Inferior parietal cortex (tissue), 1 donor: ENCODE data around the gene MOXD1.

Experiments
- DNase-seq: peaks from one replicate; pipeline ENCODE4 v3.0.0-alpha.2; 2016; ENCODE audit errors: extremely low spot score

MOXD1 gene

DNA sequence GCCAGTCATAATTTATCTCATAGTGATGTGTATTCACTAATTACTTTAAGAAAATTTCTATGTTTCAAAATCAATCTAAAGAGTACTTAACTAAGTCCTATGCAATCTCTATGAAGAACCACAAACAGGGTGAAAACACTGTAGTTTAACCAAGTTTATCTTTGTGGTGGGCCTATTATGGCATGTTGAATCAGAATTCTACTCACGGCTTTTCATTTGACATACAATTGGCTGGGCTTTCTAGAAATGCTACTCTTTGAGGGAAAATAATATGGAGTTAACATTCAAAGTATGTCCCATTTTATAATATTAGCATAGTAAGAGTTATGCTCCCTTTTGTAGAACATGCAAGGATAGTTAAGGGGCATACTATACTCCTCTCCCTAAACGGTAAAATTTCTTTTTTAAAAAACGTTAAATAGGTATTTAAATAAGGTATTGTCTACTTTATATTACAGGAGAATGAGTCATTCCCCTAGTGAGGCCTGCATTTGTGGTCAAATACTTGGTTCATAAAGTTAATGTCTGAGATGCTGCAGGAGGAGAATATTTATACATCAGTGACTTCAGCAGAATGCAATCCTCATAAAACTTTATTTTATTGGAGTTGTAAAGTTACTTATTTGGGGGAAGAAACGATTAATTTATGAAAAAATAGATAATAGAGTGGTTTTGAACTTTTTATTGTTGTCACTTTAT, 1.8 kb downstream of the MOXD1 start:
- no peak for DNase-seq

DNA sequence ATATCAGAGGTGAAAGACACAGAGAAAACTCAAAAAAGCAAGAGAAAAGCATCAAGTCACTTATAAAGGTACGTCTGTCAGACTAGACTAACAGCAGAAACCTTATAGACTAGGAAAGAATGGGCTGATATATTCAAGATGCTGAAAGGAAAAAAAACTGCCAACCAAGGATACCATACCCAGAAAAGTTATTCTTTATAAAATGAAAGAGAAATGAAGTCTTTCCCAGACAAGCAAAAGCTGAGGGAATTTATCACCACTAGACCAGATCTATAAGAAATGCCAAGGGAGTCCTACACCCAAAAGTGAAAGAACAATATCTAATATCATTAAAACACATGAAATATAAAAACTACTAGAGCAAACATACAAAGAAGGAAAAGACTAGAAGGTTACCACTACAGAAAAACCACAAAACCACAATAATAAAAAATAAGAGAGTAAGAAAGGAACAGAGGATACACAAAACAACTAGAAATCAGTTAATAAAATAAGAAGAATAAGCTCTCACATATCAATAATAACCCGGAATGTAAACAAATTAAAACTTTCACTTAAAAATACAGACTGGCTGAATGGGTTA, 6.2 kb downstream of the MOXD1 start:
- no peak for DNase-seq

DNA sequence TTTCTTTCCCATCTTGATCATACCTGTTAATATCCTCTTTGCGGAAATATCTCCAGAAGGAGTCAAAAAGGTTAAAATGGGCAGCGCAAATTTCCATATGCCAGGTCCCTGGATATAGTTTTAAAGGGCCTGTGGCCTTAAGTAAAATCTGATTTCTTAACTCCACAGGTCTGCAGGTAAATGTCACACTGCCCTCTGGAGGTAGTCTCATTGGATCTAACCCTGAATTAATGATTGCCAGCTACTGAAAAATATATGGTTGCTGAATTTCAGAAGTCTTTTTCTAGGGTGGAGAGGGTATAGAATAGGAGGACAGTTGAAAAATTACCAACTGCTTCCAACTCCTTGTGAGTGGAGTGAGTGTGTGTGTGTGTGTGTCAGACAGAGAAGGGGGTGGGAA, 8.5 kb downstream of the MOXD1 start:
- DNase-seq: no peak

DNA sequence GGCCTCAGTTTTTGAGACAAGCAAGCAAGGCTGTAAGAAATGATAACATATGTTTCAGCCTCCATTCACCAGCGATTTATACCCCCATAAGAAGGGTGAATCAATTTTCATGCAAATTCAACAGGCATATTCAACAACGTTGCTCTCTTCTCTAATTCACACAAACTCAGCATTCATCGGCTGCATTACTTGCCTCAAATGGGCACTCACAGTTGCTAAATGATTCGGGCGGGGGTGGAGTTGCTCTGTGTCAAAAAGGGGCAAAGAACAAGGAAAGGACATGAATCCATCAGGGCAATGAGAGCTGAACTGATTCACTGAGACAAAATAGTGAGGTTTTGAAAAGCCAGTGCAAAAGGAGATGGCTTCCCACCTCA, 9.0 kb downstream of the MOXD1 start:
- DNase-seq: no peak

DNA sequence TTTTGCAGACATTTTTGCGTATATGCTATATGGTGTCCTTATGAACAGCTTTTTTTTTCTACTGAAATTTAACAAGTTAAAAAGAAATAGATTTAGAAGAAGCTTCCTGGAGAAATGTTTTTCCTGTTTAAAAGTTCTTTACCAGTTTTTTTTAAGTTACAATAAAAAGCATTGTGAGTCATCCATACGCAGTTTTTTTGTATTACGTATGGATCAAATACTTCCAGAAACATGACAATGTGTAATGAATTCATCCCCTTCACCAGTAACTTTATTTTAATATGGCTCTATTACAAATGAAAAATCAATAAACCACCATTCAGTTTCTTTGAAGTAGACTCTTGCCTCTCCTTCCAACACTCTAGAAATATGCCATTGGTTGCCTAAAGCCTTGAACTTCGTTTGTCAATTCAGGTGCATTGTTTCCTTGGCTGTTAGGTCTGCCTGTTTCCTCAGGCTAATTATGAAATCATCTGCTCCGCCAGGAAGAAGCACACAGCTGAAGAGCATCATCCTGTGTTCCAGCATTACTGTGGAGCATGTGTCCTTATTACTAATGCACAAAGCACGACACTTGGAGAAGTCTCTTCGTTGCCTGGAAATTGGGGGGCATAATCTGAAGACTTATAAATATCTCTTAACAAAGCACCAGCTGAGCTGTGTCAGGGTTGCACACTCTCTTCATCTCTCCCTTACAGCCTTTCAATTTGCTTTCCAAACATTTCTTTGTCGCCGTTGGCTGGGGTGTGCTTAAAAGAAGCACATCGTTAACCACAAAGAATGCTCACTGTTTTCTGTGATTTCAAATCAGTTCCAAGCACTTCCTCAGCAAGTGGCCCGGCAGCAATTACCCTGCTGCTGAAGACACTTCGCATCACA, 9.6 kb downstream of the MOXD1 start:
- DNase-seq: no peak

DNA sequence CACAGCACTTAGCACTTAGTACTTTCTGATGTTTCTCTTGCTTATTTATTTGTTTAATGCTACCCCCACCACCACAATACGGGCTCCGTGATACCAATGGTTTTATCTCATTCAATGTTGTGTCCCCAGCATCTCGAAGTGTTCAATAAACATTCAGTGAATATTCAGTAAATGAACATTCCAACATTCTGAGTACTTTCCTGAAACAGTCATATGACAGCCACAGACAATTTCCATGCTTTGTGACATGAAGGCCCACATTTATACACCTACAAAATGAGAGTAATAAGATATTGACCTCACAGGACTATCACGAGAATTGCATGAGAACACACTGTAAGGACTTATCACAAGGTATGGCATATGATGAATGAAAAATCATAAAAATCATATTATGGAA, 10.8 kb downstream of the MOXD1 start:
- no peak for DNase-seq

DNA sequence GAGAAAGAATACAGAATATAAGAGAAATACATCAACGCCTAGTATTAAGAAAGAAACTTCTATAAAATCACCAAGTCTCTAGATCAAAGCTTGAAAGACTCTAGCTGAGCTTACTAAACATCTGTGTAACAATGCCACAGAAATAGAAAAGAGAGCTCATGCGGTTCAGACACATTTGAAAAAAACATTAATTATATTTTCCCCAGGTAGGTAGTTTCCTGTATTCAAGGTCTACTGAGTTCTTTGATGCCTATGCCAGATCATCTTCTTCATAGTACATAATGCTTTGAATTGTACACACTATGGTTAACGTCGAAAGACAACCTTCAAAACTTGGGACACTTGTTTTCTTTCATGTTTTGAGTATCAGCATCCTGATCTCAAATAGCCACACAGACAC, 11.3 kb downstream of the MOXD1 start:
- DNase-seq: no peak

DNA sequence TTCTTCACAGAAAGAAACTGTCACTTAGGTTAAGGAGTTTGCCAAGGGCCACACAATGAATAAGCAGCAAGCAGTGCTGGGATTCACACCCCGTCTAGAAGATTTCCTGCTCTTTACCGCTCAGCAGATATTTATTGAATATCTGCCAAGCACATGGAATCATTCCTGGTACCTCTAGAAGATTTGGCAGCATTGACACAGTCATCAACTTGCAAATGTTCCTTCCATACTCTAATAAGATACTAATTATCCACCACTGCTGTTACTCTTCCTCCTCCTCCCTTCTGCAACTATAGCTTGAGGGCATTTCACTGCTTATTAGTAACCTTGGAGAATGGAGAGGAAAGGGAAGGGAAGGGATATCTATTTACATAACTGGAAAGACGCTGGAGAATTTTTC, 13.0 kb downstream of the MOXD1 start:
- DNase-seq: no peak

DNA sequence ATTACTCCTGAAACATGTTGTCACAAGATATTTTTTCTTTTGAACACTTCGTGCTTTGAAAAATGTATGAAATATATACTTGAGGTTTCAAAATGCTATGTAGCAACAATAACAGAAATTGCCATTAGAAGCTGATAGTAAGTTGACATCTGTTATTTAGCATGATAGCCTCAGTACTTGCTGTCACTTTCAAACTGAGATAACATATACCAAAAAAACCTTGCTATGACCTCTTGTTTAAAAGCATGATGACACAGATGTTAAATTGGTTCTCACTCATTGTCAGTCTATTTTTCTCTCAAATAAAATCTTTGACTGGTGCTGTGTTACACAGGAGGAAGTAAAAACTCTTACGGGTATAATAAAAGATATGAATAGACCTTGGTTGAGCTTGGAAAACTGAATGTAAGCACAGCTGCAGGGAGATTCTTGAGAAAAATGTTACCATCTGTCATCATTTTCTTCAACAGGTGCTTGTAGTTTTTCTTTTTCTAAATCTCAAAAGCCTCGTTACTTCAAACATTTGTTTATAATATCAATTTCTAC, 18.6 kb downstream of the MOXD1 start:
- DNase-seq: no peak

DNA sequence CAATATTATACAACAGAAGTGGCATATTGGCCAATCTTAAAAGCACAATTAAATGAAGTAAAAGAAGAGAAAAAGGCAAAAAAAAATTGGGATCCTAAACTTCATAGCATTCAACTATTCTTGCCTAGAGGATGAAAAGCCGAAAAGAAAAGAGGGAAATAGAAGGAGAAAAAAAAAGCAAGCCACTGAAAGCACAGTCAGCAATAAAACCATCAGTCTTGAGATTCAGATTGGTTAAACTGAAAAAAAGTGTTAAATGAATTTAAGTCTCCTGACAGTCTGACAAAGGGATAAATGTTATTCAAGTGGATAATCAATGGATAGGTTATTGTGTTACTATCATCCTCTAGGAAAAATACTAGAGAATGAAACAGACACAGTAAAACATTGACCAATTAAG, 19.9 kb downstream of the MOXD1 start:
- DNase-seq: no peak

DNA sequence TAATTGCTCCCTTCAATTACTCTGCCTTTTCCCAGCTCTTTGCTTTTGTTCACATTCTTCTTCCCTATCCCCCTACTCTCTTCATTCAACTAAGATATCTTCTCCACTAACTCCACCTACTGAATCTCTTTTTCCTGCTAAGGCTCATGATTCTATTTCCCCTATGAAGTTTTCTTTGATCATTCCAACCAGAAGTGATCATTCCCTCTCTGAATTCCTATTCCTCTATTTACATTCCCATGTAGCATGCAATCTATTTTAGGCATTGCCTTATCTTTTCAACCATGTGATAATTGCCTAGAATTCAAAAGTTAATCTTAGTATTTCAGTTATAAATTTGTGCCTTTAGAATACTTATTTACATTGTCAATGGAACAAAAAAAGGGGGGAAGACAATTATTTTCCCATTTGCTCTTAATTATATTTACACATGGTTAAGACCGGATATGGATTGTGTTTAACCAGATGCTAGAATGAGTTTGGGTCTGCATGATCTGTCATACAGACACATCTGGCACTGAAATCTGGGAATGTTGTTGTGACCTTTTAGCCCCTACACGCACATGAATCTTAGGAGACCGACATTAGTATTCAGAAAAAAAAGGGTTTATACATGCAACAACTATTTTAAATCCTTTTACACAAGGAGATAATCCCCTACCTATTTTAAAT, 20.8 kb downstream of the MOXD1 start:
- no peak for DNase-seq

DNA sequence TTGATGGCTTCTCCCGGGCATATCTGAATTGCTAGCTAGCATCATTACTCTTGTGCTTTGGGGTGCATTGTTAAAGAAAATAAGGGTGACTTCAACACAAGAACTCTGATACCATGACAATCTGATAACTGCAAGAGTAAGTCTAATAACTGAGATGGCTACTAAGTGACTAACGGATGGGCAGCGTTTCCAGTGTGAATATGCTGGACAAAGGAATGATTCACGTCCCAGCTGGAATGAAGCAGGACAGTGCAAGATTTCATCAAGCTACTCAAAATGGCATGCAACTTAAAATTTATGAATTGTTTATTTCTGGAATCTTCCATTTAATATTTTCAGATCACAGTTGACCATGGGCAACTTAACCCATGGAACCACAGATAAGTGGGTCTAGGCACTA, 31.7 kb downstream of the MOXD1 start:
- DNase-seq: peak; percentile 27

DNA sequence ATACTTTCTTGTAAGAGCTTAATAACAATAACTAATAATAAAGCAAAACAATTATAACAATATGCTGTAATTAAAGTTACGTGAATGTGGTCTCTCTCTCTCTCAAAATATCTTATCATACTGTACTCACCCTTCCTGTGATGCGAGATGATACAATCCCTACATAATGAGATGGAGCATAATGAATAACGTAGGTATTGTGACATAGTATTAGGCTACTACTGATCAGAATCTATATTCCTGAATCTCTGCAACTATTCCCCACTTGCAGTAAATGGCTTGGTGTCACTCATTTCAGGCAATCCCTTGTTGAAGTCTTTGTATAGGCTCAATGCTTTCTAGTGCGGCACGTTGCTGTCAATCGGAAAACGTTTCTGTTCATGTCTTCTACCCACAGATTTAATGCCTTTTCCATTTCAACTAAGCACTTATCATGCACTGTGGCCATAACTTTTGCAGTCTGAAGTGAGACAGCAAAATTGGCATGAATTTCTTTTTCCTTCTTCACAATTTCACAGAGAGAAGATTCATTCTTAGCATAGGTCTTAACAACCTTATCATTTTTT, 32.3 kb downstream of the MOXD1 start:
- DNase-seq: no peak

DNA sequence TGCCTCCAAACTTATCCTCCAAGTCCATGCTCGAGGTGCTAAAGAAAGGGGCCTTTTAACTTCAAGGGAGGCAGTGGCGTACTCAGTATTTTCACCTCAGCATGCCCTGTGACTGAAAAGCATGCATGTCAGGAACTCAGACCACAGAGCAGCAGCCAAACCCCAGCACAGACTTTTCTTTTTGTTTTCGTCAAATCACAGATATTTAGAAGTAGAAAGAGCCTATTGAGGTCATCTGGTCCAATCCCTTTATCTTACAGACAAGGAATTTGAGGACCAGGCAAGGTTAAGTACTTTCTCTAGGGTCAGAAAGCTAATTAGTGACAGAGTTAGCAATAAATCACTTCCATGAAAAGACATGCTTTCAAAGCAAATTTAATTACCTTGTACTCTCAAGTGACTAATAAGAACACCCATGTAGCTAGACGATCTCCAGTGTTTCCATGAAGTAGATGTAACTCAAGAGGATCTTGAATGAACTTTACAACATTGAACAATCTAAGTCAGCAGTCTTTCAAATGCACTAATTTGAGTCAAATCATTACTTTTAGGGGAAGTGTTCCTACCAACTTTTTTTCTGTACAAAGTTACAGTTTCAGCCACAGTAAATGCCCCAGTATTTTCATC, 35.9 kb downstream of the MOXD1 start:
- no peak for DNase-seq

DNA sequence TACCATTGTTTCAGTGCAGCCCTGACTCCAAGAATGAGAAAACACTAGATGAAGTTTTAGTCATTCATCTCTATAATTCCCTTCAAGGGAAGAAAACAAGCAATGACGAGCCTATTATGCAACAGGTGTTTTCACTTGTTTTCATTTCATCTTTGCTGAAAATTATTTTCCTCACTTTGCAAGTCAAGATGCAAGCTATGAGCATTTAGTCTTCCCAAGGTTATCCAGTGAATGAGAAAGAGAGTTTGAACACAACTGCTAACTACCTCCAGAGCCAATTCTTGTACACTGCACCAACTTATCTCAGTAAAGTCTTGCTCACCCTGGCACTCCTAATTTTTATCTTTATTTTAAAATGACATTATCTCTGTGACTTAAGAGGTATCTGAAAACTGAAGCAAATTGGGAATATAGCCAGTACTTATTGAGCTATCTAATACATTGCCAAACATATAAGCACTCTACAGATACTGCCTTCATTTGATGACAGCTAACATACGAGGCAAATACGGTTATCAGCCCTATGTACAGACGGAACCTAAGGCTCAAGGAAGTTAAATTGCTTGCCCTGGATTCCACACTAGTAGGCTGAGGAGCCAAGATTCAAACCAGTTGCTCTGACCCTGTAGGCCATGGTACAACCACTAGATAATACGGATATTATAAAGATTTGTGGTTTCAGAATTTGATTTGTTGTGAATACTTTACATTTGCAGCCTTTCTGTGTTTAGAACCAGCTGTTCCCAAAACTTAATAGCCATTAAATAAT, 36.8 kb downstream of the MOXD1 start:
- no peak for DNase-seq

DNA sequence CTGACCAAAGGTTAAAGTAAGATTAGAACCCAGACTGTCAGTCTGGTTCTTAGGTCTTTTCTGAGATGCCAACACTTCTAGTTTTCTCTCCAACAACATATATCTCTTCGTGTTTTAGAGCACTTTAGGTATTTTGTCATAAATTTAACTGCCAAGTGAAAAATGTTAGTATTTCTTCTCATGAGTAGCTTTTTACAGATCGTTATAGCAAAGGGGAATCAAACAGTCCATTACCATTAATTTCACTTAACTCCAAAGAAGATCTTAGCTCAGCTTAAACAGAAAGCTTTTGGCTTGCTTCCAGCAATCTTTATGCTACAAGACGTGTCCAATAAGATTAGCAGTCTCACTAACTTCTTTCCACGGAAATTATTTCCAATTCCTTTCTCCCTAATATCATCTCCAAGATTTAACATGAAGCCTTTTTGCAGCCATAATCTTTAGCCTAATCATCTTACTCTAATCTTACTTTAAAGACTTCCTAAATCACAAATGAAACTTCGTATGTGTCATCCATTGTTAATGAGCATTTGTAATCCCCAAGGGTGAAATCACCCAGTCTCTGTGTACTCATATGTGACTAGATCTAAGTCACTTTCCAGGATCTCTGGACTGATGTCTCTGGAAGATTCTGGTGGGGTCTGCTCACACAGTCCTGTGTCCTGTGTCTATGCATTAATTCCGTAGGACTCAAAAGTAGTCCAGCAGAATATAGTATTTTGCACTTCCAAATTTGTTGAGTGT, 38.7 kb downstream of the MOXD1 start:
- no peak for DNase-seq

DNA sequence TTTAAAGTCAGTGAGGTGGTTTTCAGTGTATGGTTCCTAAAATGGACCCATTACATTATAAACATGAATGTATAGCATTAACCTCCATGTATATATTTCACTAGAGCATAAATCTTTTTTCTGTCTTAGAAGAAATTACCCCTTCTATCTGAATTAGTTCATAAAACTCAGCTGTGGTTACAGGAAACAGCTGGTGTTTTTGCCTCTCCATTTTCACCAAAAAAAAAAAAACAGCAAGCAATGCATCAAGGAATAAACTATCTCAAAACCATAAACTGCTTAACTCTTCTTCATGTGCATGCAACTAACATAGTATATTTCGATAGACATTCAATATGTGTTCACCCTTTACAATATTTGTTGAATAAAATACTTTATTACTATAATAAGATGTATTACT, 40.2 kb downstream of the MOXD1 start:
- no peak for DNase-seq

DNA sequence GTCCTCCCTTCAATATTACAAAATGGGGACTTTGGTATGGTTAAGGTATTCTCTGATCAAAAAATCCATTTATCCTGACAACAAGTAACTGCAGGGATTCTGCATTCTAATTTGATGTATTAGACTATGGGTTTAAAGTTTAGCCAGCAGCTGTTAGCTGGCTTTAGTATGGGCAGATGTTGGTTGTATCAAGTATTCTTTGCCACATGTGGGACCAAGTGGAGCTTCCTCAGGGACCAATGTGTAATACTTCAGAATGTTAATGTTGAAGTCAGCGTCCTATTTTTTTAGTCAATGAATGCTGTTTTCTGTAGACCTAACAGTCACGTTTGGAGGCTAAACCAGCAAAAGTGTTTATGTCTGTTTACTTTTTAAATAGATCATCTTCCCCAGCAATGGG, 41.4 kb downstream of the MOXD1 start:
- no peak for DNase-seq

DNA sequence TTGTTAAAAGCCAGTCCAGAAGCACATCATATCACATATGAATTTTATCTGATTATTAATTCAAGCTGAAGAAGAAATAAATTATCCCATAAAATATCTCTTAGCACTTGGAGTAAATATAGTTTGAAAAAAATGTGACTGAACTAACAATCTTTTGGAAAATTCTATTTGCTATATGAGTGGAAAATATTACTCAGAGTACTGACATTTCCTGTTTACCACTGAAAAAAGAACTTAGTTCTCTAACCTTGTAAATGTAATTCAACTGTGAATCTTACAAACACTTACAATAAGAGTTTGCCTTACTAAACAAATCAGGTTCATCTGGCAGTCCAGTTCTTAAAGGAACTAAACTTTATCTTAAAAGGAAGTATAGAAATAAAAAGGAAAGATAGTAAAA, 44.2 kb downstream of the MOXD1 start:
- DNase-seq: no peak
